K562 (cell line): Measurements from ENCODE around the gene LMNB1. TPM values are rescaled to one million over a fixed set of nuclear protein-coding genes. Genes with fewer than 3 reads are reported as not detected.
"Not testable (repeated sequence)": the region's sequence is repeated elsewhere in the genome, so short reads cannot be mapped to it uniquely, and the experiment has no call there.

Experiments used
- ATAC-seq: fragments of 200-7000 bp; cut with Tn5 transposase; 3 replicates; pipeline ENCODE4 v1.9.1; 2020; ENCODE audit warnings: moderate library complexity
- BruUV-seq: library from RNA; stranded (reverse); fragments of 400-500 nt; replicated peaks from 2 replicates; lab custom pipeline; 2021; lab: Mats Ljungman, UMichigan
- CTCF ChIA-PET: fragments of 300-600 bp; formaldehyde crosslinking; extraction: SDS; loops from one replicate; lab custom pipeline; 2021; ENCODE audit warnings: low intra/inter-chr PET ratio; lab: Yijun Ruan, JAX
- POLR2A ChIA-PET: fragments of 300-600, 350-650 bp; sonication (Branson Sonifier 250); formaldehyde crosslinking; extraction: SDS; loops from one replicate; lab custom pipeline; 2021; ENCODE audit warnings: antibody characterized with exemption, inconsistent platforms; lab: Yijun Ruan, JAX
- DNase-seq, 4 experiments: peaks; one replicate each; pipeline versions ENCODE4 v3.0.0 to v3.0.0-alpha.2; 2011 to 2018; ENCODE audit warnings: low spot score in 3 of 4, mixed read lengths in 3 of 4; ENCODE audit errors: extremely low read depth in 1 of 4
- FAIRE-seq: peaks from 2 replicates; lab custom pipeline; 2011; peaks lifted over from hg19 to GRCh38; lab: Jason Lieb, UNC
- H2AFZ ChIP-seq: 2 replicates; pipeline ENCODE4 v1.6.0; 2011; ENCODE audit warnings: low read depth, low read length, control low read depth, inconsistent platforms
- H3K27ac ChIP-seq: fragments of 200-600 bp; 3 replicates; pipeline ENCODE4 v1.8.0; 2011; ENCODE audit warnings: low read depth, mild to moderate bottlenecking, control low read depth, inconsistent platforms, low read length, moderate library complexity, mixed read lengths; ENCODE audit errors: extremely low read depth
- H3K27me3 ChIP-seq, 2 experiments: fragments of 300-600 bp in 1 of 2; 2 replicates in 1 of 2; 3 replicates in 1 of 2; pipeline versions ENCODE4 v1.6.0 to v1.8.0; 2011; ENCODE audit warnings: inconsistent platforms in 2 of 2, low read length in 2 of 2, mild to moderate bottlenecking in 1 of 2, mixed read lengths in 1 of 2, moderate library complexity in 1 of 2; ENCODE audit not compliant: control insufficient read depth in 2 of 2, insufficient read depth in 2 of 2
- H3K36me3 ChIP-seq: fragments of 300-600 bp; 3 replicates; pipeline ENCODE4 v1.8.0; 2011; ENCODE audit warnings: mild to moderate bottlenecking, low read length, inconsistent platforms; ENCODE audit not compliant: control insufficient read depth, insufficient read depth
- H3K4me1 ChIP-seq, 2 experiments: fragments of 200-600 bp in 1 of 2; replicated peaks in 1 of 2; 2 replicates in 1 of 2; 3 replicates in 1 of 2; pipeline versions ENCODE4 v1.5.1 to v1.8.0; 2011; ENCODE audit warnings: inconsistent platforms in 2 of 2, low read length in 2 of 2, mild to moderate bottlenecking in 1 of 2, mixed read lengths in 1 of 2, moderate library complexity in 1 of 2; ENCODE audit not compliant: control insufficient read depth in 2 of 2, insufficient read depth in 2 of 2
- H3K4me2 ChIP-seq: 2 replicates; pipeline ENCODE4 v1.6.1; 2011; ENCODE audit warnings: low read length, control low read depth, inconsistent platforms, mixed read lengths; ENCODE audit not compliant: insufficient read depth
- H3K4me3 ChIP-seq: fragments of 200-600 bp; sonication (generic), shearing (Covaris generic); 2 replicates; pipeline ENCODE4 v1.5.1; 2016; ENCODE audit warnings: control low read depth, inconsistent platforms
- H3K79me2 ChIP-seq: fragments of 200-600 bp; 3 replicates; pipeline ENCODE4 v1.8.0; 2011; ENCODE audit warnings: low read length, inconsistent platforms; ENCODE audit not compliant: control insufficient read depth, insufficient read depth
- H3K9ac ChIP-seq, 2 experiments: 2 replicates each; pipeline versions ENCODE4 v1.6.0 to v1.6.1; 2011; ENCODE audit warnings: low read depth in 2 of 2, low read length in 2 of 2, control low read depth in 1 of 2, inconsistent platforms in 1 of 2, mild to moderate bottlenecking in 1 of 2, mixed read lengths in 1 of 2; ENCODE audit not compliant: insufficient read depth in 1 of 2
- H3K9me1 ChIP-seq: one replicate; pipeline ENCODE4 v1.6.0; 2011; ENCODE audit warnings: inconsistent platforms, mild to moderate bottlenecking, low read length, moderate library complexity; ENCODE audit not compliant: control insufficient read depth, insufficient read depth
- H3K9me3 ChIP-seq: replicated peaks from 2 replicates; pipeline ENCODE4 v1.5.1; 2011; ENCODE audit warnings: low read depth, low read length, inconsistent platforms; ENCODE audit not compliant: control insufficient read depth, insufficient read depth
- H4K20me1 ChIP-seq: replicated peaks from 2 replicates; pipeline ENCODE4 v1.6.1; 2011; ENCODE audit warnings: low read length, inconsistent platforms, mixed read lengths; ENCODE audit not compliant: control insufficient read depth, insufficient read depth
- SAFB2 ChIP-seq: fragments of 200-400 bp; formaldehyde crosslinking; IDR thresholded peaks from 2 replicates; pipeline ENCODE4 v1.6.1; 2018; ENCODE audit warnings: borderline replicate concordance, low read length, low read depth, moderate library complexity; ENCODE audit not compliant: severe bottlenecking
- THRB ChIP-seq: fragments of 450-650 bp; formaldehyde crosslinking; conservative IDR thresholded peaks from 2 replicates; pipeline ENCODE4 v1.4.0; 2022; ENCODE audit warnings: mild to moderate bottlenecking, missing genetic modification characterization
- ZBTB34 ChIP-seq: fragments of 250-450 bp; sonication (Bioruptor Pico); IDR thresholded peaks from 2 replicates; pipeline ENCODE4 v1.8.0; 2021; ENCODE audit warnings: mild to moderate bottlenecking, moderate library complexity
- ZHX1 ChIP-seq: fragments of 150-350 bp; conservative IDR thresholded peaks from 2 replicates; pipeline ENCODE4 v1.6.1; 2014; ENCODE audit warnings: low read length
- ZNF280B ChIP-seq: fragments of 250-450 bp; sonication (Bioruptor Pico); IDR thresholded peaks from 2 replicates; pipeline ENCODE4 v1.5.1; 2021; ENCODE audit warnings: mild to moderate bottlenecking
- ZNF75A ChIP-seq: fragments of 450-650 bp; formaldehyde crosslinking; IDR thresholded peaks from 2 replicates; pipeline ENCODE4 v1.4.0; 2020; ENCODE audit warnings: mild to moderate bottlenecking
- ZNF780A ChIP-seq: fragments of 250-450 bp; sonication (Bioruptor Pico); IDR thresholded peaks from 2 replicates; pipeline ENCODE4 v1.5.0; 2021; ENCODE audit warnings: mild to moderate bottlenecking
- ZNF830 ChIP-seq: fragments of 250-450 bp; sonication (Bioruptor Pico); IDR thresholded peaks from 2 replicates; pipeline ENCODE4 v1.5.0; 2021; ENCODE audit warnings: mild to moderate bottlenecking
- WGBS: fragments of 100-300 bp; shearing (Covaris generic); methylation state at CpG from one replicate; pipeline ENCODE4 v1.1.6; 2016; ENCODE audit warnings: low coverage, mixed read lengths; ENCODE audit not compliant: insufficient coverage; ENCODE audit errors: missing lambda C conversion rate; 5-methylcytosine and 5-hydroxymethylcytosine counted together
- in situ Hi-C: fragments of 300-500 bp; cut with MboI; formaldehyde crosslinking; loops from 4 replicates; pipeline ENCODE4 v1.15.0; 2018; ENCODE audit warnings: inconsistent platforms, mixed read lengths
- intact Hi-C: fragments of 100-400 bp; cut with micrococcal nuclease; formaldehyde crosslinking; loops from 2 replicates; pipeline ENCODE4 v1.14.2; 2022
- polyA plus RNA-seq, 8 experiments: library from polyadenylated mRNA; depleted of rRNA in 4 of 8; stranded (reverse) in 5 of 8; unstranded in 3 of 8; fragments of >200 nt; fragmentation: Nextera tagmentation in 2 of 8; fragmentation: Illumina TruSeq in 1 of 8; extraction: Ambion mirVana in 2 of 8; extraction: Trizol in 1 of 8; gene quantifications; 2 replicates each; pipeline versions ENCODE4 v1.2.1 to v1.2.3, GENCODE V29; 2011 to 2014; ENCODE audit warnings: inconsistent platforms in 1 of 8, missing spikeins in 1 of 8
- total RNA-seq, 7 experiments: library from RNA; depleted of rRNA in 6 of 7; stranded (reverse); fragments of >200 nt in 6 of 7; fragmentation: Illumina TruSeq in 2 of 7; extraction: Trizol in 2 of 7; gene quantifications; 2 replicates each; pipeline versions ENCODE4 v1.2.1 to v1.2.3, GENCODE V29; 2011 to 2021; ENCODE audit warnings: low replicate concordance in 1 of 7

The LMNB1 gene
- total and polyA plus RNA-seq, 9 of the 15 experiments (the other 6 are each of a cell fraction or from before 2014, with no cell fraction given): 2.8 to 190 (median 131) TPM

- TF ChIP-seq ZHX1 (no peak), ZBTB34 (CRISPR knock-in tag) (no peak), ZNF830 (CRISPR knock-in tag) (no peak), ZNF75A (CRISPR knock-in tag) (no peak), SAFB2 (no peak), ZNF280B (no peak), ZNF780A (CRISPR knock-in tag) (no peak), THRB (CRISPR knock-in tag) (no peak)
- TF ChIP-seq, all 486 proteins: peak for 0
Measured at GRCh38 chr5:126769703-126770102, 7.2 kb upstream of the LMNB1 start (continued).

GRCh38 chr5:126773536-126773935, 3.4 kb upstream of the LMNB1 start:
- ATAC-seq, BruUV-seq, DNase-seq, H3K4me3 ChIP-seq, H3K36me3 ChIP-seq, FAIRE-seq, CTCF ChIA-PET, H3K9ac ChIP-seq, H3K27ac ChIP-seq, H2AFZ ChIP-seq, H3K9me1 ChIP-seq, H3K27me3 ChIP-seq, H3K9me3 ChIP-seq, intact Hi-C loops, H3K4me2 ChIP-seq, in situ Hi-C loops, H4K20me1 ChIP-seq: not testable (repeated sequence)
- peaks cover 3 to 16% of the 10 kb centered on the region in 2 experiments; a peak in 4 of 5 replicates for H3K4me1 ChIP-seq
- WGBS: 91% methylated on average over 13 of the region's 13 CpGs
- H3K79me2 ChIP-seq: peaks cover 16% of the 10 kb centered on the region
- POLR2A ChIA-PET: interaction anchor here (0.9 kb wide), 1 partner anchor 17 kb away, joined by 4 read pairs; no protein-coding TSS in a partner anchor
